Measurements from ENCODE around the gene YY1.

GRCh38 chr14:100213587-100213955 lies 25.4 kb upstream of the YY1 start:
- TF ChIP-seq ESRRA (IDR thresholded peaks at IDR 0.05; ENCODE audit: borderline replicate concordance, low read length) (no peak), MYC (IDR thresholded peaks at IDR 0.05; ENCODE audit: borderline replicate concordance, low read length) (no peak)

Data from A549 (cell line).